GM18870 (cell line): ENCODE measurements around the gene SLC28A1.
A peak's percentile ranks its signal among the peaks of the same experiment; 100 is the strongest.
"Not testable (repeated sequence)": the region's sequence is repeated elsewhere in the genome, so short reads cannot be mapped to it uniquely, and the experiment has no call there.

Experiments used
- ATAC-seq: cut with Tn5 transposase; IDR thresholded peaks from one replicate; pipeline ENCODE4 v1.9.1; 2021; ENCODE audit warnings: moderate library complexity; ENCODE audit not compliant: unreplicated experiment

Gene SLC28A1

DNA sequence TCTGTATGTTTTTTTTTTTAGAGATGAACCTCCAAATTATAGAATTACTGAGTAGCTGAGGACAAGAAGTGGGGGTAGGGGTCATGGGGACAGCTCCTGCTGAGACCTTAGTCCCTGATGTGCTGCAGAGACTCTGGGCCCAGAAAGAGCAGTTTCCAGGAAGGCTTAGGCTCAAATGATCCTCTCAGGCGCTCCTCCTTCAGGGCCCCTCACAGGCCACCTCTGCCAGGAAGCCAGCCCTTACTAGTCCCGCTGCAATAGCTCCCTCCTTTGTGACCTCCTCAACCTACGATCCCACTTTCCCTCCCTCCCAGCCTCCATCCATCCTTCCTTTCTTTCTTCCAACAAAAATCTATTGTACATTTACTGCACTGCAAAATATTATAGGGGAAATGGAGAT is 24.6 kb downstream of the SLC28A1 start:
- ATAC-seq, result no peak

GRCh38 chr15:84909782-84910181 is 25.3 kb downstream of the SLC28A1 start:
- ATAC-seq, result no peak

DNA sequence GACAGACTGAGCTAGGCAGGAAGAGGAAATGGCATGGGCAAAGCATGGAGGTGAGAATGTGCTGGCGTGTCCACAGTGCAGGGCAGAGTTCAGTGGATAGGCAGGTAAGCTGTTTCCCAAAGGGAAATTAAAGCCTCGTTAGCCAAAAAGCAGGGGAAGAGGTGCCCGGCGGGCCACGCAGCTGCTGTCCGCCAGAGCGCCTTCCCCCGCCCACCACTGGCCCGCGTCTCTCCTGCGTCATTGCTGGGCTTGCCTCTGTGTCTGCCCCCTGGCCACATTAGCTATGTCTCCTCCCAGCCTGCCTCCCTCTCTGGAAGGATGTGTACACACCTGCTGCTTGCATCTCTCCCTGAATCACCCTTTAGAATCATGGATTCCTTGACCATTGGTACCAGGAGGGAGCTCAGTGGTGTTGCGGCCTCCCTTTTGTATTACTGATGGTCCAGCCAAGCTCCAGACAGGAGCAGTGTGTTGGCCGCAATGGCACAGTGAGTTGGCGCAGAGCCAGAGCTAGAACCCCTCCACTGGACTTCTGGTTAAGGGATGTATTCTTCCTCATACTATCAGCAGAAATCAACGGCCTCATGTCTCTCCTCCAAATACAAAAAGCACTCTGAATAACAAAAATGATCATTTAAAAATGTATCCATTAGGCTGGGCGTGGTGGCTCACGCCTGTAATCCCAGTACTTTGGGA is 26.6 kb downstream of the SLC28A1 start:
- no peak for ATAC-seq

- ATAC-seq, result no peak
Observed at GRCh38 chr15:84911879-84912660, 27.6 kb downstream of the SLC28A1 start.

DNA sequence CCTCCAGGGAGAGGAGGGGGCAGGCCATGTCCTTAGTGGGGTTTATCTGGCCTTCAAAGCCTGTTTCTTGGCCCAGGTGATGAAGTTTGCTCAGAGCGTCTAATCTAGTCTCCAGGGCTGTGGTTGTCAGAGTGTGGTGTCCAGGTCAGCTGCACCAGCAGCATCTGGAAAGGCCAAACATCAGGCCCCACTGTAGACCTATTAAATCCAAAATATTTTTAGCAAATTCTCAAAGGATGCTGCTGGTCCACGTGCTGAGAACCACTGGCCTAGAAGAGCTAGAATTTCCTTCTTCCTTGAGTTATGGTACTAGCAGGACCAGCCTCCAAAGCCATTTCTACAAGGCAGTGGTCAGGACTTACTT is 28.9 kb downstream of the SLC28A1 start:
- no peak for ATAC-seq

DNA sequence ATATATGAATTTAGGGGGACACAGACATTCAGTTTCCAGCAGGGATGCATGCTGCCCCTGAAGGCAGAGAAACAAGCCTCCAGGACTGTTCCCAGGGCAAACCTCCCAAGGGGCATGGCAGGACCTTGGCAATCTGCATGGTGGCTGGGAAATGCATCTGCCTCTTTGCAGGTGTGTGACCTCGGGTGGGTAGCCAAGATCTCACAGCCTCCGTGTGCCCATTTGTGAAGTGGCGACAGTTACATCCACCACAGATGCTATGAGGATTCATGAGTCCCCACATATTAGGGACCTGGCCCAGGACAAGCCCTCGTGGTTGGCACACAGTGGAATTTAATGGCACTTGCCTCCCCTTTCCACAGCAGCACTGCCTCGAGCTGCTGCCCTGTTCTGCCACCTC is 29.9 kb downstream of the SLC28A1 start:
- no peak for ATAC-seq

GRCh38 chr15:84914909-84915605 is 30.6 kb downstream of the SLC28A1 start:
- peak; percentile 95 for ATAC-seq

DNA sequence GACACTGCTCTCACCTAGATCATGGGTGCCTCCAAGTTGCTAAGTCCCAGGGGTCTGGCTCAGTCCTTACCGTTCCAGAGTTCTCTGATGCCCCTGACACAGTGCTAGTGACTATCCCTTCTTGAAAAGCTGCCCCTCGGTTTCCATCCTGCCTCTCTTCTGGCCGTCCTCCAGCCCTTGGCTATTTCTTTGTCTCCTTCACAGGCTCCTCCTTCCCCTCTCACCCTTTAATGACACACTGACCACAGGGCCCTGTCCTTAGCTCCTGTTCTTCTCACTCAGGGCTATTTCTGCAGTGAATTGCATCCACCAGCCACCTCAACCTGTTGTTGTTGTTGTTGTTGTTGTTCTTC is 31.1 kb downstream of the SLC28A1 start:
- no peak for ATAC-seq

GRCh38 chr15:84917452-84917851 is 33.0 kb downstream of the SLC28A1 start:
- ATAC-seq, result no peak

DNA sequence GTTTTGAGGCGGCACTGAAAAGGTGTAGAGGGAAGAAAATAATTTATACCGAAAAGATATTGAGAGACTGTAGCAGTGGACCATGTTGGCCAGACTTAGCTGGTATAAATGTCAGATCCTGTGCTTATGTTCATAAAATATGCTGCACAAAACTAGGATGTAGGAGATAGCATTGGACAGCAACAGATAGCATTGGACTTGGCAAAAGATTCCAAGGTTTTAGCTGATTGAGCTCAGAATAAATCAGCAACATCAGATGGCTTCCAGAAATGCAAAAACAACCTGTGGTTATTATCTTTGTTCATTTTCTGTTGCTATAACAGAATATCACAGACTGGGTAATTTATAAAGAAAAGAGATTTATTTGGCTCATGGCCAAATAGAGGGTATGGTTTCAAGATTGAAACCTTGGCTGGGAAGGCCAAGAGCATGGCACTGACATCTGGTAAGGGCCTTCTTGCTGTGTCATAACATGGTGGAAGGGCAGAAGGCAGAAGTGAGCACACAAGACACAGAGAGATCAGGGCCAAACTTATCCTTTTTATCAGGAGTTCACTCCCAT is 34.7 kb downstream of the SLC28A1 start:
- ATAC-seq, result no peak

GRCh38 chr15:84921121-84921520 is 36.7 kb downstream of the SLC28A1 start:
- ATAC-seq, result no peak

- no peak for ATAC-seq
Observed at GRCh38 chr15:84922530-84922929, 38.1 kb downstream of the SLC28A1 start.

DNA sequence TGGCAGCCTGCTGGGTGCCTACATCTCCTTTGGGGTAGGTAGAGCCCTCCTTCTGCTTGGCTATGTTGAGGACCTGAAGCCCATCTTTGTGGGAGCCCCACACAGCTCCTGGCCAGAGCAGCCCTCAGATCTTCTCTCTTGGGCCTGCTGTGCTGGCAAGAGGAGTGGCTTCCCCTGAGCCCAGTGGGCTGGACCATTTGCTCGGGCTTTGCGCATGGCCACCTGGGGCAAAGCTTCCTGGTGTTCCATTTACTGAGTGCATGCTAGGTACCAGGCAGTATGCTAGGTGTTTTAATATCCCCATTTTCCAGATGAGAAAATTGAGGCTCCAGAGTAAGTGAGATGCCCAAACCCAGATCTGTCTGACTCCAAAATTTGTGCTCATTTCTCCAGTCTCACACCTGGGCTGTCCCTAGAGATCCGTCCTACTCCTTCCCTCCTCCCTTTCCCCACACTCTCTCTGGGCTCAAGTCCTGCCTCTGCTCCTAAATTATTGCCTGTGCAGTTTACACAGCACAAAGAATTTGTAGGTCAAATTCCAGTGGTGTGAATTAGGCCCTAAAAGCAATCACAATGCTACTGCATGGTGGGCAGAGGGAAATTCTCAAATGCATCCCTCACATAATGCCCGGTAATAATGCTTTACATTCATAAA is 39.7 kb downstream of the SLC28A1 start:
- ATAC-seq, result no peak

DNA sequence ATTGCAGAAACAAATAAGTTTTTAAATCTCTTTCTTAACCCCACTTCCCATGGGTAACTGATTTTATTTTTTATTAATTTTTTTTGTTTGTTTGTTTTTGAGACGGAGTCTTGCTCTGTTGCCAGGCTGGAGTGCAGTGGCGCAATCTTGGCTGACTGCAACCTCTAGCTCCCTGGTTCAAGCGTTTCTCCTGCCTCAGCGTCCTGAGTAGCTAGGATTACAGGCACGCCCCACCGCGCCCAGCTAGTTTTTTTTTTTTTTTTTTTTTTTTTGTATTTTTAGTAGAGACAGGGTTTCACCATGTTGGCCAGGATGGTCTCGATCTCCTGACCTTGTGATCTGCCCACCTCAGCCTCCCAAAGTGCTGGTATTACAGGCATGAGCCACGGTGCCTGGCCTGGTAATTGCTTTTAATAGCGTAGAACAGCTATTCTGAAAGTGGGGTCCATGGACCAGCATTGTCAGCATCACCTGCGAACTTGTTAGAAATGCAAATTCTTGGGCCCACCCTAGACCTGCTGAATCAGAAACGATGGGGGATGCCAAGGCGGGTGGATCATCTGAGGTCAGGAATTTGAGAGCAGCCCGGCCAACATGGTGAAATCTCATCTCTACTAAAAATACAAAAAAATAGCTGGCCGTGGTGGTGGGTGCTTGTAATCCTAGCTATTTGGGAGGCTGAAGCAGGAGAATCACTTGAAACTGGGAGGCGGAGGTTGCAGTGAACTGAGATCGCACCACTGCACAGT is 40.5 kb downstream of the SLC28A1 start:
- not testable (repeated sequence) for ATAC-seq

- no peak for ATAC-seq
Observed at GRCh38 chr15:84925906-84926305, 41.4 kb downstream of the SLC28A1 start.

GRCh38 chr15:84926491-84927230 is 42.2 kb downstream of the SLC28A1 start:
- no peak for ATAC-seq

- no peak for ATAC-seq
Observed at GRCh38 chr15:84928843-84929168, 44.3 kb downstream of the SLC28A1 start.

GRCh38 chr15:84929795-84930603 is 45.5 kb downstream of the SLC28A1 start:
- no peak for ATAC-seq
